DOHH2 (cell line): ENCODE results near the gene NAP1L4.

Source experiments
- H3F3A ChIP-seq: fragments of 200-600 bp; sonication (generic), shearing (Covaris generic); 2 replicates; pipeline ENCODE4 v1.6.0; 2016; ENCODE audit warnings: antibody characterized with exemption, mild to moderate bottlenecking; ENCODE audit not compliant: control insufficient read depth, insufficient read depth
- H3K27ac ChIP-seq: fragments of 200-600 bp; sonication (generic); 2 replicates; pipeline ENCODE4 v1.5.1; 2014; ENCODE audit warnings: low read depth, mild to moderate bottlenecking, low read length, moderate library complexity
- H3K27me3 ChIP-seq: fragments of 200-600 bp; sonication (generic); 2 replicates; pipeline ENCODE4 v1.6.1; 2014; ENCODE audit warnings: mild to moderate bottlenecking, low read length, mixed read lengths; ENCODE audit not compliant: control insufficient read depth
- H3K36me3 ChIP-seq: fragments of 200-600 bp; sonication (generic); 2 replicates; pipeline ENCODE4 v1.6.1; 2014; ENCODE audit warnings: mild to moderate bottlenecking, low read length, moderate library complexity, mixed read lengths; ENCODE audit not compliant: control insufficient read depth
- H3K4me1 ChIP-seq: fragments of 200-600 bp; sonication (generic); 2 replicates; pipeline ENCODE4 v1.6.1; 2014; ENCODE audit warnings: mild to moderate bottlenecking, low read length, mixed read lengths; ENCODE audit not compliant: control insufficient read depth
- H3K4me2 ChIP-seq: fragments of 200-600 bp; sonication (generic); 2 replicates; pipeline ENCODE4 v1.6.0; 2014; ENCODE audit warnings: mild to moderate bottlenecking, low read length, moderate library complexity
- H3K4me3 ChIP-seq: fragments of 200-600 bp; sonication (generic); 2 replicates; pipeline ENCODE4 v1.5.1; 2014; ENCODE audit warnings: mild to moderate bottlenecking, low read length, mixed read lengths
- H3K79me2 ChIP-seq: fragments of 200-600 bp; sonication (generic); 2 replicates; pipeline ENCODE4 v1.6.1; 2014; ENCODE audit warnings: mild to moderate bottlenecking, low read length, mixed read lengths; ENCODE audit not compliant: control insufficient read depth
- H3K9me2 ChIP-seq: fragments of 200-600 bp; sonication (generic); replicated peaks from 2 replicates; pipeline ENCODE4 v1.6.1; 2014; ENCODE audit warnings: mild to moderate bottlenecking, low read length, mixed read lengths; ENCODE audit not compliant: control insufficient read depth
- H3K9me3 ChIP-seq: fragments of 200-600 bp; sonication (generic); 2 replicates; pipeline ENCODE4 v1.6.1; 2014; ENCODE audit warnings: antibody characterized with exemption, low read length, mixed read lengths; ENCODE audit not compliant: control insufficient read depth, insufficient read depth
- H4K20me1 ChIP-seq: fragments of 200-600 bp; sonication (generic); 2 replicates; pipeline ENCODE4 v1.6.0; 2014; ENCODE audit warnings: low read depth, mild to moderate bottlenecking, antibody characterized with exemption, low read length, moderate library complexity; ENCODE audit not compliant: control insufficient read depth, insufficient read depth
- CTCF ChIP-seq: fragments of 200-600 bp; sonication (generic); IDR thresholded peaks from one replicate; pipeline ENCODE4 v1.5.1; 2014; ENCODE audit warnings: antibody characterized with exemption, mild to moderate bottlenecking, low read depth, low read length; ENCODE audit not compliant: poor library complexity, severe bottlenecking
- EZH2phosphoT487 ChIP-seq: fragments of 200-600 bp; sonication (generic); IDR thresholded peaks from 2 replicates; pipeline ENCODE4 v1.6.1; 2017; ENCODE audit warnings: borderline replicate concordance, mild to moderate bottlenecking, antibody characterized with exemption, low read length, moderate library complexity, mixed read lengths

Gene NAP1L4

GRCh38 chr11:2929950-2930703, 62.0 kb downstream of the NAP1L4 start:
- no peak overlapping the region for H3K27ac ChIP-seq
- no peaks in the 10 kb centered on the region for H3F3A ChIP-seq
- no peaks in the 10 kb centered on the region; the same call in 1 of the 2 replicates for H4K20me1 ChIP-seq
- peak overlapping the region; percentile 31 for H3K4me3 ChIP-seq
- H3K36me3 ChIP-seq, result no peaks in the 10 kb centered on the region
- no peaks in the 10 kb centered on the region for H3K79me2 ChIP-seq
- peaks cover 25% of the 10 kb centered on the region for H3K27me3 ChIP-seq
- H3K4me2 ChIP-seq, result peak overlapping the region; percentile 53
- TF ChIP-seq CTCF (no peak), EZH2phosphoT487 (no peak)
- no peaks in the 10 kb centered on the region for H3K9me2 ChIP-seq
- peaks cover 10% of the 10 kb centered on the region for H3K4me1 ChIP-seq
- no peaks in the 10 kb centered on the region for H3K9me3 ChIP-seq

GRCh38 chr11:2929531-2929949, 62.6 kb downstream of the NAP1L4 start:
- H3K79me2 ChIP-seq, result no peaks in the 10 kb centered on the region
- H3K4me2 ChIP-seq, result no peak overlapping the region
- H3K9me3 ChIP-seq, result no peaks in the 10 kb centered on the region
- no peaks in the 10 kb centered on the region for H3K36me3 ChIP-seq
- no peaks in the 10 kb centered on the region for H3K9me2 ChIP-seq
- H4K20me1 ChIP-seq, result no peaks in the 10 kb centered on the region; the same call in 1 of the 2 replicates
- H3K27ac ChIP-seq, result no peak overlapping the region
- peaks cover 25% of the 10 kb centered on the region for H3K27me3 ChIP-seq
- H3K4me1 ChIP-seq, result peaks cover 10% of the 10 kb centered on the region
- no peak overlapping the region for H3K4me3 ChIP-seq
- no peaks in the 10 kb centered on the region for H3F3A ChIP-seq
- TF ChIP-seq EZH2phosphoT487 (no peak), CTCF (no peak)

GRCh38 chr11:2928605-2929530, 63.3 kb downstream of the NAP1L4 start, which contains the start of gene PHLDA2:
TSS of gene PHLDA2 (minus strand) at chr11:2929420. CDS start at chr11:2929364, 56 bp downstream.
- Histone ChIP-seq H4K20me1 (no peaks in the 10 kb centered on the region; the same call in 1 of the 2 replicates), H3K4me3 (no peak within 1 kb of the TSS), H3F3A (no peaks in the 10 kb centered on the region), H3K9me3 (no peaks in the 10 kb centered on the region), H3K36me3 (no peaks in the 10 kb centered on the region), H3K4me1 (peaks cover 10% of the 10 kb centered on the region), H3K4me2 (peak within 1 kb of the TSS; percentile 53; the same call in 1 of the 2 replicates), H3K79me2 (no peaks in the 10 kb centered on the region), H3K9me2 (no peaks in the 10 kb centered on the region), H3K27me3 (peaks cover 25% of the 10 kb centered on the region), H3K27ac (no peak within 1 kb of the TSS)
- no peak for TF ChIP-seq EZH2phosphoT487
- no peak for TF ChIP-seq CTCF
